ENCODE data around the gene BANP. TPM values are rescaled to one million over a fixed set of nuclear protein-coding genes. Genes with fewer than 3 reads are reported as not detected.
"Not testable (repeated sequence)": the region's sequence is repeated elsewhere in the genome, so short reads cannot be mapped to it uniquely, and the experiment has no call there.

The BANP gene
- total RNA-seq, 1 experiment from 2014 or later, result 24.2 TPM

DNA sequence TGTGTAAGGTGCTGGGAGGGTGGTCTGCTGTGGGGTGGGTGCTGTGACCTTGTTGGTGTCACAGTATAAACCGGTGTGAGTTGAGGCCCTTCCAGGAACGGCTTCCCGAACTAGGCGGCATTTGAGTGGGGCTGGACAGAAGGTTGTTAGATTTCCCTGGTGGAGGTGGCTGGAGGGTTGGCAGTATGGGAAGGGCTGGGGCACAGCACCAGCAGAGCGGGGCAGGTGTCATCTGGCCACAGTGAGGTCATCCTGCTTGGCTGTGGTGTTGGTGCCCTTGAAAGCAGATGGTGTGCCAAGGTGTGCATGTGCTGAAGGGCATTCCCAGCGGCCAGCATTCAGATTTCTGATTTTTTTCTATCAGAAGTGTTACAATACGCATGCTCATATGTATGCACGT lies 28.1 kb downstream of the BANP start:
- Histone ChIP-seq H3K4me1 (ENCODE audit: insufficient read depth, low read length) (no peaks in the 10 kb centered on the region), H3K27me3 (ENCODE audit: low read length) (no peaks in the 10 kb centered on the region), H3K79me2 (ENCODE audit: low read length) (peaks cover 11% of the 10 kb centered on the region), H3K9ac (ENCODE audit: low read length) (no peak overlapping the region), H3K9me3 (ENCODE audit: low read length) (no peaks in the 10 kb centered on the region), H3K27ac (ENCODE audit: low read length) (no peak overlapping the region), H2AFZ (ENCODE audit: low read length) (no peak overlapping the region), H3K4me3 (ENCODE audit: low read length) (no peak overlapping the region), H3K36me3 (ENCODE audit: low read depth, low read length) (no peaks in the 10 kb centered on the region), H3K4me2 (ENCODE audit: low read length) (no peak overlapping the region), H4K20me1 (ENCODE audit: low read length) (no peaks in the 10 kb centered on the region), H3F3A (ENCODE audit: low read length, unreplicated experiment) (no peaks in the 10 kb centered on the region), H3K9me2 (replicated peaks; ENCODE audit: low read length) (no peaks in the 10 kb centered on the region)
- DNase-seq (no peak), ATAC-seq (no peak)
- intact Hi-C loops (cut with micrococcal nuclease), result no loop called here
- ChIA-PET CTCF (no interaction called here), POLR2A (ENCODE audit: unreplicated experiment) (no interaction called here)
- no peak for TF ChIP-seq EZH2phosphoT487 (IDR thresholded peaks at IDR 0.05; ENCODE audit: borderline replicate concordance, low read length)
- TF ChIP-seq, protein P1, sequence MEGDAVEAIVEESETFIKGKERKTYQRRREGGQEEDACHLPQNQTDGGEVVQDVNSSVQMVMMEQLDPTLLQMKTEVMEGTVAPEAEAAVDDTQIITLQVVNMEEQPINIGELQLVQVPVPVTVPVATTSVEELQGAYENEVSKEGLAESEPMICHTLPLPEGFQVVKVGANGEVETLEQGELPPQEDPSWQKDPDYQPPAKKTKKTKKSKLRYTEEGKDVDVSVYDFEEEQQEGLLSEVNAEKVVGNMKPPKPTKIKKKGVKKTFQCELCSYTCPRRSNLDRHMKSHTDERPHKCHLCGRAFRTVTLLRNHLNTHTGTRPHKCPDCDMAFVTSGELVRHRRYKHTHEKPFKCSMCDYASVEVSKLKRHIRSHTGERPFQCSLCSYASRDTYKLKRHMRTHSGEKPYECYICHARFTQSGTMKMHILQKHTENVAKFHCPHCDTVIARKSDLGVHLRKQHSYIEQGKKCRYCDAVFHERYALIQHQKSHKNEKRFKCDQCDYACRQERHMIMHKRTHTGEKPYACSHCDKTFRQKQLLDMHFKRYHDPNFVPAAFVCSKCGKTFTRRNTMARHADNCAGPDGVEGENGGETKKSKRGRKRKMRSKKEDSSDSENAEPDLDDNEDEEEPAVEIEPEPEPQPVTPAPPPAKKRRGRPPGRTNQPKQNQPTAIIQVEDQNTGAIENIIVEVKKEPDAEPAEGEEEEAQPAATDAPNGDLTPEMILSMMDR (conservative IDR thresholded peaks at IDR 0.05; ENCODE audit: low read depth, low read length), result no peak
- no peak for TF ChIP-seq EZH2 (IDR thresholded peaks at IDR 0.05; ENCODE audit: low read length, unreplicated experiment)
- BruUV-seq (replicated peaks), result no TSS peak

DNA sequence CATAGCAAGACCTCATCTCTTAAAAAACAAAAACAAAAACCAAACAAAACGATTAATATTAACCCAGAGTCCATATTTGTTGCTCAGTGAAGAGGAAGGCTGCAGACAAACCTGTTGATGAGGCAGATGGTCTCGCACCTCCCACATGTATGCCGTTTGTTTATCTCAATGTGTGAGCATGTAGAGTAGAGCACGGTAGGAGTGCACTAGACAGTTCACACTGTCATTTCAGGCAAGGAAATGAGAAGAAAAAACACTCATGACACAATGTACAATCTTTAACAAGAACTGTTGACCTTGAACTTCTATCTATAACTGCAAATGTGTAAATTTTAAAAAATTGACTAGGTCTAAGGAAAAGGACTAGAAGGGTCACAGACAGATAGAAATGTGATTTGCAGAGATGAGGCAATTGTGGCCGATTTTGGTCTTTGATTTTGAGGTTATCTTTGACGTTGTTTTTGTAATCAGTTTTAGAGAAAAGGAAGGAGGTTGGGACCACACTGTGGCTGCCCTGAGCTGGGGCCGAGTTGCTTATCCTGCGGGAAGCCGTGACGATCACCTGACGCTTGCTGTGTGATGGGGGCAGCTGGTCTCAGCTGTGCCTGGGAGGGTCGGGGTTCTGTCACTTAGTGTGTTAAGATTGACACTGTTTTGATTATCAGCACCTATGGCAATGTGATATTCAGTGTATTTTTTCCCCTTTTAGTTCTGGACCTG lies 28.8 kb downstream of the BANP start:
- H2AFZ ChIP-seq (ENCODE audit: low read length); H3K27ac ChIP-seq (ENCODE audit: low read length); H3K9ac ChIP-seq (ENCODE audit: low read length); H3K9me3 ChIP-seq (ENCODE audit: low read length); DNase-seq; POLR2A ChIA-PET (ENCODE audit: unreplicated experiment); H3K4me2 ChIP-seq (ENCODE audit: low read length); ATAC-seq; intact Hi-C loops (cut with micrococcal nuclease); CTCF ChIA-PET; BruUV-seq (replicated peaks); H4K20me1 ChIP-seq (ENCODE audit: low read length); H3K4me1 ChIP-seq (ENCODE audit: insufficient read depth, low read length); H3K79me2 ChIP-seq (ENCODE audit: low read length); H3K9me2 ChIP-seq (replicated peaks; ENCODE audit: low read length); H3K27me3 ChIP-seq (ENCODE audit: low read length); H3F3A ChIP-seq (ENCODE audit: low read length, unreplicated experiment); H3K36me3 ChIP-seq (ENCODE audit: low read depth, low read length); H3K4me3 ChIP-seq (ENCODE audit: low read length): not testable (repeated sequence)

DNA sequence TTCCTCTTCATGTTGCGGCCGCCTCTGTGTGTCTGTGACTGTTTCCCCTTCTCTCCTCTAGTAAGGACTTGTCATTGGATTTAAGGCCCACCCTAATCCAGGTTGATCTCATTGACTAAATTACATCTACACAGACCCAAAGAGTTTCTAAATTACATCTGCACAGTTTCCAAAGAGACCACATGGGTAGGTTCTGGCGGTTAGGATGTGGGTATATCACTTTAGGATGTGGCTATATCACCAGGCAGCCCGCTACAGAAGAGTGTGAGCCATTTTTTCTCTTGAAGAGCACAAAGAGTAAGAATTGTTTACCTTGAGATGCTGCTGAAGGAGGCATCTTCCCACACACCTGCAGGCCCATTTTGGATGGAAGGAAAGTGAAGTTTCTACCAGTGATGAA lies 30.1 kb downstream of the BANP start:
- H3K36me3 ChIP-seq (ENCODE audit: low read depth, low read length); H3K4me1 ChIP-seq (ENCODE audit: insufficient read depth, low read length); H3F3A ChIP-seq (ENCODE audit: low read length, unreplicated experiment); POLR2A ChIA-PET (ENCODE audit: unreplicated experiment); H3K27ac ChIP-seq (ENCODE audit: low read length); ATAC-seq; H3K9me2 ChIP-seq (replicated peaks; ENCODE audit: low read length); H3K9me3 ChIP-seq (ENCODE audit: low read length); H4K20me1 ChIP-seq (ENCODE audit: low read length); H3K27me3 ChIP-seq (ENCODE audit: low read length); H2AFZ ChIP-seq (ENCODE audit: low read length); DNase-seq; H3K9ac ChIP-seq (ENCODE audit: low read length); H3K79me2 ChIP-seq (ENCODE audit: low read length); CTCF ChIA-PET; H3K4me3 ChIP-seq (ENCODE audit: low read length); H3K4me2 ChIP-seq (ENCODE audit: low read length); BruUV-seq (replicated peaks); intact Hi-C loops (cut with micrococcal nuclease): not testable (repeated sequence)

DNA sequence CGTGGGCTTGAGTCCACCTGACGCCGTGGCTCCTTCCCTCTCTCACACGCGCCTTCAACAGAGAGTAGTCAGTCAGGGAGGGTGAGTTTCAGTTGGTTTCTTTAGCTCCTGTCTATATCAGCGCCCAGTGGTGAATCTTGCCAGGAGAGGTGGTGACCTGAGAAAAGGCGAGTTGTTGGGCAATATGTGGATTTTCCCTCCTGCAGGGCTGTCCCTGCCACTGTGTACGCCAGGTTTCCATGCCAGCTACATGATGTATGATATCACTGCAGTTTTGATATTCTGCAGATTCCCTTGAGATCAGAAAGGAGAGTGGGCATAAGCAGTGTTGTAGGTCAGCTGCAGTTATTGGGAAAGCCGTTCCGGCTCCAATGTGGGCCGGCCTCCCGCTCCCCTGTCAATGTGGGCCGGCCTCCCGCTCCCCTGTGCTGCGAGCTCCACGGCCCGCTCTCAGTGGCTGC lies 31.4 kb downstream of the BANP start:
- POLR2A ChIA-PET (ENCODE audit: unreplicated experiment), result no interaction called here
- Histone ChIP-seq H3K4me1 (ENCODE audit: insufficient read depth, low read length) (no peaks in the 10 kb centered on the region), H2AFZ (ENCODE audit: low read length) (no peak overlapping the region), H3F3A (ENCODE audit: low read length, unreplicated experiment) (no peaks in the 10 kb centered on the region), H3K9ac (ENCODE audit: low read length) (no peak overlapping the region), H3K36me3 (ENCODE audit: low read depth, low read length) (no peaks in the 10 kb centered on the region), H3K79me2 (ENCODE audit: low read length) (no peaks in the 10 kb centered on the region), H3K9me2 (replicated peaks; ENCODE audit: low read length) (no peaks in the 10 kb centered on the region), H3K27me3 (ENCODE audit: low read length) (no peaks in the 10 kb centered on the region), H3K9me3 (ENCODE audit: low read length) (no peaks in the 10 kb centered on the region), H3K4me2 (ENCODE audit: low read length) (no peak overlapping the region), H3K4me3 (ENCODE audit: low read length) (no peak overlapping the region), H4K20me1 (ENCODE audit: low read length) (no peaks in the 10 kb centered on the region), H3K27ac (ENCODE audit: low read length) (no peak overlapping the region)
- no peak for TF ChIP-seq EZH2 (IDR thresholded peaks at IDR 0.05; ENCODE audit: low read length, unreplicated experiment)
- TF ChIP-seq, protein P1 (conservative IDR thresholded peaks at IDR 0.05; ENCODE audit: low read depth, low read length), result no peak
- CTCF ChIA-PET, result no interaction called here
- ATAC-seq (no peak), DNase-seq (no peak)
- intact Hi-C loops (cut with micrococcal nuclease), result no loop called here
- BruUV-seq (replicated peaks), result no TSS peak

All from PC-3 (cell line).